SJCRH30 (cell line): ENCODE results near the gene ERGIC1. TPM values are rescaled to one million over a fixed set of nuclear protein-coding genes. Genes with fewer than 3 reads are reported as not detected.
A peak's percentile ranks its signal among the peaks of the same experiment; 100 is the strongest.

Experiments
- DNase-seq, 2 experiments: peaks; one replicate each; pipeline ENCODE4 v3.0.0-alpha.2; 2015 to 2020
- H3K27ac ChIP-seq: fragments of 250-450 bp; sonication (Bioruptor Pico); 2 replicates; pipeline ENCODE4 v1.5.1; 2020; ENCODE audit warnings: mild to moderate bottlenecking, moderate library complexity
- H3K27me3 ChIP-seq: fragments of 250-450 bp; sonication (Bioruptor Pico); 2 replicates; pipeline ENCODE4 v1.5.1; 2020; ENCODE audit warnings: mild to moderate bottlenecking, moderate library complexity
- H3K36me3 ChIP-seq: fragments of 250-450 bp; sonication (Bioruptor Pico); 2 replicates; pipeline ENCODE4 v1.5.1; 2020; ENCODE audit warnings: mild to moderate bottlenecking, moderate library complexity
- H3K4me1 ChIP-seq: fragments of 250-450 bp; sonication (Bioruptor Pico); 2 replicates; pipeline ENCODE4 v1.5.1; 2020; ENCODE audit warnings: mild to moderate bottlenecking, moderate library complexity
- H3K4me3 ChIP-seq: fragments of 250-450 bp; sonication (Bioruptor Pico); 2 replicates; pipeline ENCODE4 v1.5.1; 2020; ENCODE audit warnings: mild to moderate bottlenecking, moderate library complexity
- H3K9me3 ChIP-seq: fragments of 250-450 bp; sonication (Bioruptor Pico); replicated peaks from 2 replicates; pipeline ENCODE4 v1.5.1; 2020; ENCODE audit warnings: mild to moderate bottlenecking, moderate library complexity
- total RNA-seq: library from RNA; depleted of rRNA; stranded (reverse); fragments of >200 nt; shearing (Covaris generic); gene quantifications from 2 replicates; pipeline ENCODE4 v1.2.3, GENCODE V29; 2014

The ERGIC1 gene
- total RNA-seq, 1 experiment from 2014 or later: 83.4 TPM

GRCh38 chr5:172904312-172904642 lies 70.2 kb downstream of the ERGIC1 start:
- Histone ChIP-seq H3K27me3 (no peaks in the 10 kb centered on the region), H3K36me3 (no peaks in the 10 kb centered on the region), H3K27ac (no peak overlapping the region), H3K4me3 (no peak overlapping the region), H3K9me3 (no peaks in the 10 kb centered on the region), H3K4me1 (peaks cover 32% of the 10 kb centered on the region)
- no peak for DNase-seq

- no peak overlapping the region for H3K4me3 ChIP-seq
- no peaks in the 10 kb centered on the region for H3K27me3 ChIP-seq
- no peaks in the 10 kb centered on the region for H3K9me3 ChIP-seq
- peaks cover 34% of the 10 kb centered on the region for H3K4me1 ChIP-seq
- no peak overlapping the region for H3K27ac ChIP-seq
- no peaks in the 10 kb centered on the region for H3K36me3 ChIP-seq
- DNase-seq: peak in 1 of 2 experiments; percentile 25
These were observed 70.7 kb downstream of the ERGIC1 start for GRCh38 chr5:172904643-172905345.

- H3K9me3 ChIP-seq: no peaks in the 10 kb centered on the region
- no peaks in the 10 kb centered on the region for H3K36me3 ChIP-seq
- no peaks in the 10 kb centered on the region for H3K27me3 ChIP-seq
- no peak for DNase-seq
- peaks cover 38% of the 10 kb centered on the region for H3K4me1 ChIP-seq
- no peak overlapping the region for H3K27ac ChIP-seq
- H3K4me3 ChIP-seq: no peak overlapping the region
These were observed 71.5 kb downstream of the ERGIC1 start for GRCh38 chr5:172905346-172906140.

GRCh38 chr5:172906436-172906835 lies 72.4 kb downstream of the ERGIC1 start:
- no peak for DNase-seq
- H3K9me3 ChIP-seq: no peaks in the 10 kb centered on the region
- H3K4me1 ChIP-seq: peaks cover 29% of the 10 kb centered on the region
- H3K27ac ChIP-seq: no peak overlapping the region
- H3K27me3 ChIP-seq: no peaks in the 10 kb centered on the region
- no peak overlapping the region for H3K4me3 ChIP-seq
- H3K36me3 ChIP-seq: no peaks in the 10 kb centered on the region

- Histone ChIP-seq H3K36me3 (no peaks in the 10 kb centered on the region), H3K27ac (no peak overlapping the region), H3K4me1 (peaks cover 24% of the 10 kb centered on the region), H3K4me3 (no peak overlapping the region), H3K9me3 (no peaks in the 10 kb centered on the region), H3K27me3 (no peaks in the 10 kb centered on the region)
- DNase-seq: no peak
These were observed 72.8 kb downstream of the ERGIC1 start for GRCh38 chr5:172906888-172907287.

GRCh38 chr5:172907657-172908056 lies 73.6 kb downstream of the ERGIC1 start:
- Histone ChIP-seq H3K4me1 (peaks cover 19% of the 10 kb centered on the region), H3K36me3 (no peaks in the 10 kb centered on the region; the same call in 1 of the 2 replicates), H3K27me3 (no peaks in the 10 kb centered on the region), H3K4me3 (no peak overlapping the region), H3K9me3 (no peaks in the 10 kb centered on the region), H3K27ac (no peak overlapping the region)
- no peak for DNase-seq

GRCh38 chr5:172908662-172909061 lies 74.6 kb downstream of the ERGIC1 start:
- Histone ChIP-seq H3K4me3 (no peak overlapping the region), H3K27me3 (no peaks in the 10 kb centered on the region), H3K9me3 (no peaks in the 10 kb centered on the region), H3K27ac (no peak overlapping the region), H3K4me1 (peaks cover 16% of the 10 kb centered on the region), H3K36me3 (no peaks in the 10 kb centered on the region; the same call in 1 of the 2 replicates)
- no peak for DNase-seq

GRCh38 chr5:172909931-172910502 lies 76.0 kb downstream of the ERGIC1 start:
- peak; percentile 47 to 59 for DNase-seq
- no peak overlapping the region for H3K27ac ChIP-seq
- H3K4me3 ChIP-seq: no peak overlapping the region
- no peaks in the 10 kb centered on the region for H3K9me3 ChIP-seq
- H3K36me3 ChIP-seq: no peaks in the 10 kb centered on the region; the same call in 1 of the 2 replicates
- H3K27me3 ChIP-seq: no peaks in the 10 kb centered on the region
- peaks cover 8% of the 10 kb centered on the region for H3K4me1 ChIP-seq

GRCh38 chr5:172910828-172911627 lies 77.0 kb downstream of the ERGIC1 start:
- H3K4me1 ChIP-seq: peaks cover 8% of the 10 kb centered on the region
- no peak overlapping the region for H3K27ac ChIP-seq
- H3K27me3 ChIP-seq: no peaks in the 10 kb centered on the region
- H3K9me3 ChIP-seq: no peaks in the 10 kb centered on the region
- H3K4me3 ChIP-seq: no peak overlapping the region
- peak; percentile 48 to 50 for DNase-seq
- H3K36me3 ChIP-seq: no peaks in the 10 kb centered on the region; the same call in 1 of the 2 replicates

GRCh38 chr5:172911628-172911880 lies 77.5 kb downstream of the ERGIC1 start:
- Histone ChIP-seq H3K27ac (no peak overlapping the region), H3K4me3 (no peak overlapping the region), H3K36me3 (no peaks in the 10 kb centered on the region; the same call in 1 of the 2 replicates), H3K27me3 (no peaks in the 10 kb centered on the region), H3K4me1 (peaks cover 8% of the 10 kb centered on the region), H3K9me3 (no peaks in the 10 kb centered on the region)
- DNase-seq: no peak

GRCh38 chr5:172911976-172912375 lies 77.9 kb downstream of the ERGIC1 start:
- peaks cover 8% of the 10 kb centered on the region for H3K4me1 ChIP-seq
- no peak for DNase-seq
- no peaks in the 10 kb centered on the region for H3K27me3 ChIP-seq
- no peaks in the 10 kb centered on the region for H3K9me3 ChIP-seq
- H3K4me3 ChIP-seq: no peak overlapping the region
- H3K27ac ChIP-seq: no peak overlapping the region
- H3K36me3 ChIP-seq: no peaks in the 10 kb centered on the region; the same call in 1 of the 2 replicates

GRCh38 chr5:172913117-172913850 lies 79.2 kb downstream of the ERGIC1 start:
- H3K36me3 ChIP-seq: no peaks in the 10 kb centered on the region; the same call in 1 of the 2 replicates
- no peak overlapping the region for H3K27ac ChIP-seq
- no peak for DNase-seq
- peaks cover 8% of the 10 kb centered on the region for H3K4me1 ChIP-seq
- no peak overlapping the region for H3K4me3 ChIP-seq
- H3K27me3 ChIP-seq: no peaks in the 10 kb centered on the region
- no peaks in the 10 kb centered on the region for H3K9me3 ChIP-seq

GRCh38 chr5:172915514-172915913 lies 81.5 kb downstream of the ERGIC1 start:
- Histone ChIP-seq H3K9me3 (no peaks in the 10 kb centered on the region), H3K27me3 (no peaks in the 10 kb centered on the region), H3K4me1 (peaks cover 13% of the 10 kb centered on the region), H3K36me3 (no peaks in the 10 kb centered on the region; the same call in 1 of the 2 replicates), H3K27ac (no peak overlapping the region), H3K4me3 (no peak overlapping the region)
- no peak for DNase-seq
